Heart right ventricle (tissue), 16 donors: ENCODE data around the gene THSD7B. TPM values are rescaled to one million over a fixed set of nuclear protein-coding genes. Genes with fewer than 3 reads are reported as not detected.

Source experiments
- ATAC-seq, 8 donors: fragments of 200-7000 bp; cut with Tn5 transposase; one replicate each; pipeline ENCODE4 v1.9.1; 2020; ENCODE audit warnings: mild to moderate bottlenecking in 8 of 8, moderate library complexity in 8 of 8, moderate number of reproducible peaks in 1 of 8
- DNase-seq, 2 donors: peaks; one replicate each; pipeline ENCODE4 v3.0.0-alpha.2; 2020
- H3K27ac ChIP-seq, 10 donors: fragments of 200-600 bp; sonication (generic) in 2 of 10; one replicate each; pipeline versions ENCODE4 v1.5.0 to v1.8.0; 2020 to 2022; ENCODE audit warnings: mild to moderate bottlenecking in 3 of 10
- H3K27me3 ChIP-seq, 7 donors: fragments of 200-600 bp; one replicate each; pipeline ENCODE4 v1.8.0; 2021 to 2022; ENCODE audit warnings: mild to moderate bottlenecking in 2 of 7
- H3K36me3 ChIP-seq, 9 donors: fragments of 200-600 bp; sonication (generic) in 1 of 9; one replicate each; pipeline versions ENCODE4 v1.5.0 to v1.8.0; 2020 to 2022; ENCODE audit warnings: mild to moderate bottlenecking in 2 of 9
- H3K4me1 ChIP-seq, 9 donors: fragments of 200-600 bp; sonication (generic) in 1 of 9; one replicate each; pipeline versions ENCODE4 v1.5.0 to v1.8.0; 2020 to 2022; ENCODE audit warnings: mild to moderate bottlenecking in 4 of 9
- H3K4me3 ChIP-seq, 10 donors: fragments of 200-600 bp; sonication (generic) in 2 of 10; one replicate each; pipeline versions ENCODE4 v1.5.0 to v1.8.0; 2020 to 2022; ENCODE audit warnings: mild to moderate bottlenecking in 7 of 10, moderate library complexity in 2 of 10
- H3K9me3 ChIP-seq, 11 donors: fragments of 200-600 bp in 10 of 11; sonication (generic) in 2 of 11; one replicate each; pipeline versions ENCODE4 v1.5.0 to v1.8.0; 2013 to 2022; ENCODE audit warnings: mild to moderate bottlenecking in 2 of 11, control low read depth in 1 of 11, moderate library complexity in 1 of 11
- WGBS, 2 donors: extraction: QIAGEN DNeasy Blood & Tissue Kit; methylation state at CpG; one replicate each; pipeline ENCODE4 v1.1.7; 2013; ENCODE audit warnings: inconsistent platforms in 1 of 2; 5-methylcytosine and 5-hydroxymethylcytosine counted together
- intact Hi-C, 10 donors: fragments of 100-400 bp; cut with DNase I; formaldehyde crosslinking; loops; one replicate each; pipeline versions ENCODE4 v1.11.1 to v1.14.2; 2022
- polyA plus RNA-seq, 2 donors: library from polyadenylated mRNA; stranded (reverse); fragments of 200-250 nt; gene quantifications; one replicate each; pipeline ENCODE4 v1.2.3, GENCODE V29; 2013
- total RNA-seq, 10 donors: library from RNA; stranded (reverse); fragmentation: NEBNext Ultra II Directional in 3 of 10; extraction: Animal tissue kit (Norgen Biotek cat#: 25700) in 3 of 10; gene quantifications; one replicate each; pipeline versions ENCODE4 v1.2.1 to v1.2.4, GENCODE V29; 2021 to 2023
- TF ChIP-seq, protein P1 (sequence below), 9 donors: fragments of 200-600 bp; sonication (generic) in 2 of 9; IDR thresholded peaks; one replicate each; pipeline versions ENCODE4 v1.5.0 to v1.8.0; 2021 to 2022; ENCODE audit warnings: antibody characterized with exemption in 9 of 9, mild to moderate bottlenecking in 5 of 9, moderate library complexity in 1 of 9
- donor health status: Arrhythmogenic right ventricular cardiomyopathy.
- donor health status: ischemic (EF 13 %, LVEDD 7.1; RV severe dilation, severe dysfunction).
- donor health status: healthy with polysubstance abuse.
- donor health status: DM: no; HTN: yes; CAD: no.
- donor health status: DM: no; HTN: no; CAD: no.
- donor health status: ischemic (EF 25% LVEDD 6.9; RV normal size, moderate dysfunction).
- donor health status: ischemic (EF 25% LVEDD 5.7; RV mildly dilated, moderate dysfunction).
- donor health status: healthy.
- donor health status: DM: yes; HTN: yes; CAD: no.
- donor health status: Ischemic cardiomyopathy.
- donor health status: ischemic (EF 35%, LVEDD 5.7; RV mildly dilated, moderate dysfunction).
- donor health status: nonischemic (EF 11% LVEDD 7.7; RV severe dilation, severe dysfunction).
- donor health status: DM: yes; HTN: yes; CAD: no.
- donor health status: PGD.
- donor health status: ischemic (EF 29% LVEDD 5.4; RV normal size, mild dysfunction).
- donor health status: nonischemic (EF 23%, LVEDD 6.1; RV moderate dilation, normal function).

THSD7B gene
- total and polyA plus RNA-seq, 12 donors: 0.01 to 0.39 (median 0.18) TPM

DNA sequence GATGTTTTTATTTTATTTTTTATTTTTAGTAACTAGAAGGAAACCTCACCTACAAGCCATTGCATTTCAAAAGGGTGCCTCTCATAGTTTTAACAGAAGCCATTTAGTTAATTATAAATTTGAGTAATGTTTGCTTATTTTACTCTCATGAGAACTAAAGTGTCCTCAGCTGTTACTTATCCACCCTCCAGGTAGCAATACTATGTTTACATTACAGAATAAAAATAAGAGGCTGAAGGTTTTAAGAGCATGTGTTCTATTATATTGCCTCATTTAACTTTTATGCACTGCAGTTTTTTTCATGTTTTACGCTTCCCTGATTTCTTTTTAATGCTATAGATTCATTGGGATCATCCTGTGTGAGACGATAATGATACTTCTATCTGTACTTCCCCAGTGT is 235.5 kb downstream of the THSD7B start:
- ATAC-seq (no peak), DNase-seq (no peak)
- TF ChIP-seq, protein P1, sequence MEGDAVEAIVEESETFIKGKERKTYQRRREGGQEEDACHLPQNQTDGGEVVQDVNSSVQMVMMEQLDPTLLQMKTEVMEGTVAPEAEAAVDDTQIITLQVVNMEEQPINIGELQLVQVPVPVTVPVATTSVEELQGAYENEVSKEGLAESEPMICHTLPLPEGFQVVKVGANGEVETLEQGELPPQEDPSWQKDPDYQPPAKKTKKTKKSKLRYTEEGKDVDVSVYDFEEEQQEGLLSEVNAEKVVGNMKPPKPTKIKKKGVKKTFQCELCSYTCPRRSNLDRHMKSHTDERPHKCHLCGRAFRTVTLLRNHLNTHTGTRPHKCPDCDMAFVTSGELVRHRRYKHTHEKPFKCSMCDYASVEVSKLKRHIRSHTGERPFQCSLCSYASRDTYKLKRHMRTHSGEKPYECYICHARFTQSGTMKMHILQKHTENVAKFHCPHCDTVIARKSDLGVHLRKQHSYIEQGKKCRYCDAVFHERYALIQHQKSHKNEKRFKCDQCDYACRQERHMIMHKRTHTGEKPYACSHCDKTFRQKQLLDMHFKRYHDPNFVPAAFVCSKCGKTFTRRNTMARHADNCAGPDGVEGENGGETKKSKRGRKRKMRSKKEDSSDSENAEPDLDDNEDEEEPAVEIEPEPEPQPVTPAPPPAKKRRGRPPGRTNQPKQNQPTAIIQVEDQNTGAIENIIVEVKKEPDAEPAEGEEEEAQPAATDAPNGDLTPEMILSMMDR (IDR thresholded peaks at IDR 0.05): no peak
- intact Hi-C loops: no loop called here
- 74 to 81% methylated on average over 2 of the region's 2 CpGs for whole genome bisulfite sequencing, 2 donors
- no peaks in the 10 kb centered on the region for H3K36me3 ChIP-seq
- peaks cover 0 to 4% (median 0%) of the 10 kb centered on the region in 7 donors for H3K27me3 ChIP-seq
- no peak overlapping the region for H3K27ac ChIP-seq
- no peak overlapping the region for H3K4me3 ChIP-seq
- no peaks in the 10 kb centered on the region for H3K9me3 ChIP-seq
- H3K4me1 ChIP-seq: no peaks in the 10 kb centered on the region

DNA sequence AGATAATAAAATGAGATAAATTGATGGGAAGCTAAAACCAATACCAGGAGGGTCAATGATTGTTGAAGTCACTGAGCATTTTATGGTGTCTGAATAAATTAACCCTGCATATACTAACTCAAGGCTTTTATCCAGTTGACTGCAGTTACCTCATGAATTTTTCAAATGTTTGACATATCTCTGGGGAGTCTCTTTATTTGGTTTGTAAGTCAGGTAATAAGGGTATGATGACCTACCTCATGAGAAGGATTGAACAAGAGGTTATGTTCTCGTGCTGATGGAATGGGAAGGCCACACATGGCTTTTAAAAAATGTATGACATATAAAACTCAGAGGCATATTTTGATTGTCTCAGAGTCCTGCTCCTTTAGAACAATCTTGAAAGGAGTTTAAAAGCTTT is 237.6 kb downstream of the THSD7B start:
- Histone ChIP-seq H3K36me3 (no peaks in the 10 kb centered on the region), H3K27me3 (peaks cover 0 to 4% (median 0%) of the 10 kb centered on the region in 7 donors), H3K4me3 (no peak overlapping the region), H3K4me1 (no peaks in the 10 kb centered on the region), H3K9me3 (no peaks in the 10 kb centered on the region), H3K27ac (no peak overlapping the region)
- WGBS, 2 donors: 79 to 83% methylated on average over 1 of the region's 1 CpG
- TF ChIP-seq, protein P1 (IDR thresholded peaks at IDR 0.05): no peak
- DNase-seq (no peak), ATAC-seq (no peak)
- intact Hi-C loops: no loop called here

GRCh38 chr2:137005210-137005609 is 239.9 kb downstream of the THSD7B start:
- DNase-seq (no peak), ATAC-seq (no peak)
- Histone ChIP-seq H3K4me1 (no peaks in the 10 kb centered on the region), H3K27ac (no peak overlapping the region), H3K27me3 (peaks cover 0 to 4% (median 0%) of the 10 kb centered on the region in 7 donors), H3K36me3 (no peaks in the 10 kb centered on the region), H3K4me3 (no peak overlapping the region), H3K9me3 (no peaks in the 10 kb centered on the region)
- WGBS, 2 donors: 62 to 64% methylated on average over 2 of the region's 2 CpGs
- intact Hi-C loops: no loop called here
- TF ChIP-seq, protein P1 (IDR thresholded peaks at IDR 0.05): no peak

DNA sequence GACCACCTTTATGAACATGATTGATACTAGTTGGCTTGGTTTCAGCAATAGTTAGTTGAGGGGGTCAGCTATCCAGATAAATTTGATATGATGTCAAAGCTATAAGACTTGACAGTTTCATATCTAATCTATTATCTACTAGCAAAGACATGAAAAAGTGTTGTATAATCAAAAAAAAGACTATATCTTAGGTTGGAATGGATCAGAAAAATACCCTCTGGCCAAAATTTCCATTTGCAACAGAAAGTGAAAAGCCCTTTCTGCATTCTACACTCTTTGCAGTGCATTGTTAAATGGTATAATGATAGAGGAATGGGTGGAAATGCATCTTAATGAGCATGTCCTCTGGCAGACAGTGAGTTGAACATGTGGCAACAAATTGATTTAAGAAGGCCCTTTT is 242.6 kb downstream of the THSD7B start:
- H3K27ac ChIP-seq: no peak overlapping the region
- TF ChIP-seq, protein P1 (IDR thresholded peaks at IDR 0.05): no peak
- intact Hi-C loops: no loop called here
- no peaks in the 10 kb centered on the region for H3K36me3 ChIP-seq
- DNase-seq (no peak), ATAC-seq (no peak)
- peaks cover 0 to 4% (median 0%) of the 10 kb centered on the region in 7 donors for H3K27me3 ChIP-seq
- H3K9me3 ChIP-seq: no peaks in the 10 kb centered on the region
- H3K4me3 ChIP-seq: no peak overlapping the region
- no peaks in the 10 kb centered on the region for H3K4me1 ChIP-seq
